Glomerular visceral epithelial cell (primary cell): ENCODE results near the gene TXNDC15.

Source experiments
- DNase-seq: peaks from one replicate; pipeline ENCODE4 v3.0.0-alpha.2; 2016; ENCODE audit errors: extremely low spot score

TXNDC15 gene

GRCh38 chr5:134920848-134921575, 46.8 kb downstream of the TXNDC15 start:
- DNase-seq: no peak

GRCh38 chr5:134932508-134932907, 58.3 kb downstream of the TXNDC15 start:
- no peak for DNase-seq

- DNase-seq: no peak
These were observed 60.0 kb downstream of the TXNDC15 start for GRCh38 chr5:134934202-134934601.

- no peak for DNase-seq
These were observed 61.8 kb downstream of the TXNDC15 start for GRCh38 chr5:134935711-134936602.

GRCh38 chr5:134937526-134937925, 63.4 kb downstream of the TXNDC15 start:
- DNase-seq: no peak

- no peak for DNase-seq
These were observed 63.9 kb downstream of the TXNDC15 start for GRCh38 chr5:134938030-134938429.

GRCh38 chr5:134939500-134939899, 65.3 kb downstream of the TXNDC15 start:
- no peak for DNase-seq

- no peak for DNase-seq
These were observed 69.4 kb downstream of the TXNDC15 start for GRCh38 chr5:134943547-134943946.

- DNase-seq: no peak
These were observed 70.5 kb downstream of the TXNDC15 start for GRCh38 chr5:134944630-134945029.

- no peak for DNase-seq
These were observed 70.9 kb downstream of the TXNDC15 start for GRCh38 chr5:134945041-134945440.

- peak; percentile 14 for DNase-seq
These were observed 74.7 kb downstream of the TXNDC15 start for GRCh38 chr5:134948911-134949310.

- no peak for DNase-seq
These were observed 75.1 kb downstream of the TXNDC15 start for GRCh38 chr5:134949316-134949715.
